ENCODE results near the gene ANKS3. TPM values are rescaled to one million over a fixed set of nuclear protein-coding genes. Genes with fewer than 3 reads are reported as not detected.

The ANKS3 gene
- total and polyA plus RNA-seq, 12 donors, result 5.1 to 33.7 (median 8.3) TPM

DNA sequence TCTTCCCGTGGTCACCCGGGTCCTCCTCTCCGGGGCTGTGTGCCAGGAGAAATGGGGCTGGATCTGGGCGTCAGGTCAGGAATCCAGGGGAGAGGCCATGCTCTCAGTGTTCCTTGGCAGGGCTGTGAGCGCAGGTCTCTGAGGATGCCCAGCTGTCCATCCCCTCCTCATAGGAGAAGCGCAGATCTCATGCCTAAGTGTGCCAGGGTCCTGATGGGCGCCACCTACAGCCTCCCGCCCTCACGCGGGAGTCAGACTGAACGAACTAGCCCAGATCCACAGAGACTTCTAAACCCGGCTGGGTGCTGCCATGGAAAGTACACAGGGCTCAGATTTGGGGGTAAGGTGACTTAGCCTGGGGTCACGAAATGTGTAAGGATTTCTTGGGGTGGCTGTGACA, 85.2 kb downstream of the ANKS3 start:
- ATAC-seq (peak in 1 of 8 donors; percentile 10), DNase-seq (no peak)

DNA sequence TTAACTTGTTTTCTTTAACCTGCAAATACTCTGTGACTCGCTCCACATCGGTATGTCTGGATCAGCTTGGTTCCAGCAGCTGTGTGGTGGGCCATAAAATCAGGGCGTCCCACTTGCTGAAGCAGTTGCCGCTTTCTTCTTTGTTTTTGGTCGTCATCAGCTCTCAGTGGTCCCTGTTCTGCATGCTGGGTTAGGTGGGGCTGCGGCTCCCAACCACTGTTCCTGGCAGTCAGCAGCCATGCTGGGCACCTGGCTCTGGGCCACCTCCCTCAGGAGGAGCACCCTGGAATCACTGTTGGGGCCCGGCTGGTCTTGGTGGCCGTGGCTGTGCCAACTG, 86.5 kb downstream of the ANKS3 start:
- WGBS, 2 donors, result 96 to 99% methylated on average over 8 of the region's 8 CpGs
- no peak for ATAC-seq
- intact Hi-C loops (cut with DNase I), result no loop called here
- H3K4me3 ChIP-seq, result no peak overlapping the region
- H3K4me1 ChIP-seq, result peaks cover 0 to 10% (median 0%) of the 10 kb centered on the region in 9 donors
- peaks cover 0 to 66% (median 9%) of the 10 kb centered on the region in 9 donors for H3K36me3 ChIP-seq
- DNase-seq, result no peak
- H3K27me3 ChIP-seq, result no peaks in the 10 kb centered on the region
- TF ChIP-seq, protein P1, sequence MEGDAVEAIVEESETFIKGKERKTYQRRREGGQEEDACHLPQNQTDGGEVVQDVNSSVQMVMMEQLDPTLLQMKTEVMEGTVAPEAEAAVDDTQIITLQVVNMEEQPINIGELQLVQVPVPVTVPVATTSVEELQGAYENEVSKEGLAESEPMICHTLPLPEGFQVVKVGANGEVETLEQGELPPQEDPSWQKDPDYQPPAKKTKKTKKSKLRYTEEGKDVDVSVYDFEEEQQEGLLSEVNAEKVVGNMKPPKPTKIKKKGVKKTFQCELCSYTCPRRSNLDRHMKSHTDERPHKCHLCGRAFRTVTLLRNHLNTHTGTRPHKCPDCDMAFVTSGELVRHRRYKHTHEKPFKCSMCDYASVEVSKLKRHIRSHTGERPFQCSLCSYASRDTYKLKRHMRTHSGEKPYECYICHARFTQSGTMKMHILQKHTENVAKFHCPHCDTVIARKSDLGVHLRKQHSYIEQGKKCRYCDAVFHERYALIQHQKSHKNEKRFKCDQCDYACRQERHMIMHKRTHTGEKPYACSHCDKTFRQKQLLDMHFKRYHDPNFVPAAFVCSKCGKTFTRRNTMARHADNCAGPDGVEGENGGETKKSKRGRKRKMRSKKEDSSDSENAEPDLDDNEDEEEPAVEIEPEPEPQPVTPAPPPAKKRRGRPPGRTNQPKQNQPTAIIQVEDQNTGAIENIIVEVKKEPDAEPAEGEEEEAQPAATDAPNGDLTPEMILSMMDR (IDR thresholded peaks at IDR 0.05), result no peak
- no peaks in the 10 kb centered on the region for H3K9me3 ChIP-seq
- no peak overlapping the region for H3K27ac ChIP-seq

More for the DNA sequence above, 85.2 kb downstream of the ANKS3 start:
- Histone ChIP-seq H3K36me3 (peaks cover 0 to 74% (median 20%) of the 10 kb centered on the region in 9 donors), H3K4me3 (no peak overlapping the region), H3K27me3 (no peaks in the 10 kb centered on the region), H3K4me1 (peaks cover 0 to 10% (median 0%) of the 10 kb centered on the region in 9 donors), H3K27ac (no peak overlapping the region), H3K9me3 (no peaks in the 10 kb centered on the region)
- TF ChIP-seq, protein P1 (IDR thresholded peaks at IDR 0.05), result no peak
- intact Hi-C loops (cut with DNase I), result no loop called here
- WGBS, 2 donors, result 95 to 98% methylated on average over 13 of the region's 13 CpGs

DNA sequence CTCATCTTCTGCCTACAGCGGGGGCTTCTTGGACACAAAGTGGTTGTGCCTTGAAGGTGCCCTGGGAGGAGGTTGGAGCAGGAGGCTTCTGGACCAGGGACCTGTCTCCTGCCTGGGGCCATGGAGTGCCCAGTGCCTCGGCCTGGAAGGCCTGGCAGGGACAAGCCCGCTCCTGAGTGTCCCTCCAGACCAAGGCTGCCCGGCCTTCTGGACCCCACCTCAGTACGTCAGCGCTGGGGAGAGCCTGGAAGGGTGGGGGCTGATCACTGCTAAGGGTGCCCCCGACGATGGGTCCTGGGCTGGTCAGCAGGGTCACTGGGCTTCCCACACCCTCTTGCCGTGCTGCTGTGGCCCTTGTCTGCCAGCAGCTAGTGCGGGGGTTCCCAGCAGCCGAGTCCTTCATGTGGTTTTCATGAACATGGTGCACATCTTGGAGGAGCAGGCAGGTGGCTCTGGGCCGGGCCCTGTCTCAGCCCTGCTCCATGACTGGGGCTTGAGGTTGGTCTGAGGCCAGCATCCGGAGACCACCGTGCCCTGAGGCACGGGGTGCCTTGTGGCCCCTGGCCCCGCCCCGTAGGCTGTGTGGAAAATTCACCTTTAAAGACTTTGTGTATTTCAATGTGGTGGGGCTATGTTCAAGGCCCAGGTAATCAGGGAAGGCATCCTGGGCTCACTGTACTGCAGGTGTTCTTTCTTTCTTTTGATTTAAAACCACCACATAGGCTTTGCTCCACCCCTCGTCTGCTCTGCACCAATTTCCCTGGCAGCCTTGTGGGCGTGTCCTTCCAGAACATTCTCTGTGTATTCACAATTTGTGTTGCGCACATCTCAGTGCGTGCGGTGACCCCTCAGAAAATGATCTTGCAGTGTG, 87.1 kb downstream of the ANKS3 start:
- 93 to 96% methylated on average over 22 of the region's 22 CpGs for WGBS, 2 donors
- no peak overlapping the region for H3K4me3 ChIP-seq
- no peaks in the 10 kb centered on the region for H3K27me3 ChIP-seq
- H3K4me1 ChIP-seq, result peaks cover 0 to 11% (median 0%) of the 10 kb centered on the region in 9 donors
- intact Hi-C loops (cut with DNase I), result no loop called here
- ATAC-seq (peak in 1 of 8 donors; percentile 16), DNase-seq (no peak)
- TF ChIP-seq, protein P1 (IDR thresholded peaks at IDR 0.05), result no peak
- H3K27ac ChIP-seq, result no peak overlapping the region
- peaks cover 0 to 60% (median 5%) of the 10 kb centered on the region in 9 donors for H3K36me3 ChIP-seq
- H3K9me3 ChIP-seq, result no peaks in the 10 kb centered on the region

Small RNA genes within 50 kb of the gene (microRNA-seq; reads per million reads assigned to microRNA genes)
- 0 reads per million in 2 donors for gene MIR6769A

Other genes with a start within 250 kb of the ANKS3 start
- gene CDIP1, start 195.5 kb downstream of the ANKS3 start, total RNA-seq, result 10 to 100 TPM; 38.0 to 59.5 (median 47.0) TPM
- 10 to 100 TPM; 28.2 to 37.5 TPM for gene CDIP1, start 195.5 kb downstream of the ANKS3 start, polyA plus RNA-seq
- under 1 TPM; 0.06 to 0.21 (median 0.09) TPM for gene C16orf96, start 177.9 kb downstream of the ANKS3 start, total RNA-seq
- under 1 TPM in 1 of 2 donors, not detected in 1; 0.01 TPM for gene C16orf96, start 177.9 kb downstream of the ANKS3 start, polyA plus RNA-seq
- gene UBALD1, start 119.4 kb downstream of the ANKS3 start, total RNA-seq, result 10 to 100 TPM; 14.7 to 34.4 (median 20.4) TPM
- 10 to 100 TPM; 19.4 to 39.4 TPM for gene UBALD1, start 119.4 kb downstream of the ANKS3 start, polyA plus RNA-seq
- 10 to 100 TPM; 32.2 to 73.5 (median 42.9) TPM for gene MGRN1, start 109.4 kb downstream of the ANKS3 start, total RNA-seq
- 10 to 100 TPM; 19.2 to 20.3 TPM for gene MGRN1, start 109.4 kb downstream of the ANKS3 start, polyA plus RNA-seq
- 10 to 100 TPM; 34.1 to 65.7 (median 49.6) TPM for gene NUDT16L1, start 40.7 kb downstream of the ANKS3 start, total RNA-seq
- 10 to 100 TPM; 25.4 to 48.8 TPM for gene NUDT16L1, start 40.7 kb downstream of the ANKS3 start, polyA plus RNA-seq
- 1 to 10 TPM in 4 of 10 donors, under 1 TPM in 4, not detected in 2; 0.32 to 1.9 (median 1.1) TPM for gene DNAAF8, start 266 bp upstream of the ANKS3 start, total RNA-seq
- 1 to 10 TPM; 1.1 to 1.3 TPM for gene DNAAF8, start 266 bp upstream of the ANKS3 start, polyA plus RNA-seq
- 1 to 10 TPM; 4.3 to 9.9 (median 8.1) TPM for gene ZNF500, start 32.9 kb upstream of the ANKS3 start, total RNA-seq
- gene ZNF500, start 32.9 kb upstream of the ANKS3 start, polyA plus RNA-seq, result 10 to 100 TPM in 1 of 2 donors, 1 to 10 TPM in 1; 3.8 to 10.5 TPM
- gene SEPTIN12, start 54.1 kb upstream of the ANKS3 start, total RNA-seq, result 1 to 10 TPM in 1 of 10 donors, not detected in 9; 1.3 TPM
- not detected for gene SEPTIN12, start 54.1 kb upstream of the ANKS3 start, polyA plus RNA-seq
- not detected for gene SMIM22, start 61.1 kb upstream of the ANKS3 start, total RNA-seq
- under 1 TPM in 1 of 2 donors, not detected in 1; 0.73 TPM for gene SMIM22, start 61.1 kb upstream of the ANKS3 start, polyA plus RNA-seq
- 100 to 1,000 TPM in 4 of 10 donors, 10 to 100 TPM in 6; 77.6 to 123 (median 96.9) TPM for gene ROGDI, start 68.4 kb upstream of the ANKS3 start, total RNA-seq
- gene ROGDI, start 68.4 kb upstream of the ANKS3 start, polyA plus RNA-seq, result 100 to 1,000 TPM in 1 of 2 donors, 10 to 100 TPM in 1; 44.1 to 148 TPM
- gene GLYR1, start 113.0 kb upstream of the ANKS3 start, total RNA-seq, result 100 to 1,000 TPM in 1 of 10 donors, 10 to 100 TPM in 9; 70.9 to 105 (median 75.1) TPM
- gene GLYR1, start 113.0 kb upstream of the ANKS3 start, polyA plus RNA-seq, result 10 to 100 TPM; 36.5 to 56.3 TPM
- 10 to 100 TPM; 28.1 to 56.9 (median 31.1) TPM for gene UBN1, start 113.2 kb upstream of the ANKS3 start, total RNA-seq
- 10 to 100 TPM; 11.3 to 16.5 TPM for gene UBN1, start 113.2 kb upstream of the ANKS3 start, polyA plus RNA-seq
- 10 to 100 TPM in 2 of 10 donors, 1 to 10 TPM in 8; 5.5 to 19.3 (median 7.7) TPM for gene PPL, start 202.9 kb upstream of the ANKS3 start, total RNA-seq
- 1 to 10 TPM; 4.9 to 6.4 TPM for gene PPL, start 202.9 kb upstream of the ANKS3 start, polyA plus RNA-seq
- 10 to 100 TPM in 6 of 10 donors, 1 to 10 TPM in 4; 4.7 to 28.4 (median 12.9) TPM for gene SEC14L5, start 224.1 kb upstream of the ANKS3 start, total RNA-seq
- gene SEC14L5, start 224.1 kb upstream of the ANKS3 start, polyA plus RNA-seq, result 1 to 10 TPM in 1 of 2 donors, under 1 TPM in 1; 0.04 to 4.1 TPM